ENCODE results near the gene PCNA. TPM values are rescaled to one million over a fixed set of nuclear protein-coding genes. Genes with fewer than 3 reads are reported as not detected.

Gene PCNA
- total and polyA plus RNA-seq, 10 of the 15 experiments (the other 5 are each of a cell fraction or from before 2014, with no cell fraction given) = 389 to 694 (median 540) TPM

- no peak overlapping the region for H3K27ac ChIP-seq (ENCODE audit: control insufficient read depth, insufficient read depth)
- RAD21 ChIA-PET (ENCODE audit: unreplicated experiment) = no interaction called here
- H4K20me1 ChIP-seq (ENCODE audit: control insufficient read depth, insufficient read depth) = no peaks in the 10 kb centered on the region
- no peak overlapping the region for H3K4me3 ChIP-seq
- DNase-seq (ENCODE audit: low read depth, low spot score) = no peak
- in situ Hi-C loops (cut with MboI) (no loop called here), intact Hi-C loops (cut with micrococcal nuclease; ENCODE audit: unreplicated experiment) (no loop called here)
- H3K9me3 ChIP-seq (replicated peaks; ENCODE audit: control insufficient read depth, insufficient read depth, low read length) = no peaks in the 10 kb centered on the region
- CTCF ChIA-PET = interaction anchor here (1.8 to 2.3 kb wide), 2 partner anchors 9 to 34 kb away, joined by 7 to 8 read pairs; no protein-coding TSS in a partner anchor
- no peaks in the 10 kb centered on the region for H3K4me1 ChIP-seq (ENCODE audit: control insufficient read depth, insufficient read depth, low read length)
- no peaks in the 10 kb centered on the region for H3K79me2 ChIP-seq (ENCODE audit: control insufficient read depth, insufficient read depth, low read length)
- SMC1A ChIA-PET (ENCODE audit: uncharacterized antibody, unreplicated experiment) = interaction anchor here (1.4 to 3.0 kb wide), 4 partner anchors 8 to 35 kb away, joined by 3 to 12 read pairs (median 6); no protein-coding TSS in a partner anchor
- FAIRE-seq = no peak
- POLR2A ChIA-PET = no interaction called here
- H3K9ac ChIP-seq (ENCODE audit: control insufficient read depth, insufficient read depth, low read length) = no peak overlapping the region
- H2AFZ ChIP-seq (ENCODE audit: control insufficient read depth, low read depth, low read length) = no peak overlapping the region
- WGBS (ENCODE audit: insufficient coverage, insufficient replicate concordance, low lambda C conversion rate, missing lambda C conversion rate) = 54% methylated on average over 7 of the region's 7 CpGs
- ATAC-seq = no peak
- H3K36me3 ChIP-seq (ENCODE audit: control insufficient read depth in 2 of 2, insufficient read depth in 2 of 2, low read length in 1 of 2) = no peaks in the 10 kb centered on the region
- no TSS peak for BruUV-seq (replicated peaks)
- peaks cover 0 to 4% of the 10 kb centered on the region in 2 experiments; a peak in 1 of 4 replicates for H3K27me3 ChIP-seq (replicated peaks in 1 of 2; ENCODE audit: control insufficient read depth in 2 of 2, insufficient read depth in 2 of 2, low read length in 1 of 2)
- H3K4me2 ChIP-seq (ENCODE audit: control insufficient read depth, insufficient read depth) = no peak overlapping the region
- TF ChIP-seq MEF2B (IDR thresholded peaks at IDR 0.05; ENCODE audit: partially characterized antibody, poor library complexity, severe bottlenecking) (no peak), HDAC2 (IDR thresholded peaks at IDR 0.05) (no peak), CEBPB (IDR thresholded peaks at IDR 0.05; ENCODE audit: borderline replicate concordance in 1 of 2, low read depth in 2 of 2, low read length in 2 of 2) (no peak), NR2C1 (IDR thresholded peaks at IDR 0.05) (no peak), MTA2 (IDR thresholded peaks at IDR 0.05; ENCODE audit: low read depth) (no peak), ESRRA (IDR thresholded peaks at IDR 0.05; ENCODE audit: low read length) (no peak), NR2F1 (conservative IDR thresholded peaks at IDR 0.05) (no peak), EGR1 (IDR thresholded peaks at IDR 0.05; ENCODE audit: borderline replicate concordance in 1 of 2, low read depth in 2 of 2, low read length in 2 of 2) (no peak), E2F8 (IDR thresholded peaks at IDR 0.05; ENCODE audit: low read depth, partially characterized antibody) (no peak), MYC (IDR thresholded peaks at IDR 0.05; ENCODE audit: insufficient read depth, insufficient read length, insufficient replicate concordance, low read length, severe bottlenecking) (no peak), NFYA (IDR thresholded peaks at IDR 0.05; ENCODE audit: borderline replicate concordance, low read depth, low read length) (no peak), RAD51 (IDR thresholded peaks at IDR 0.05) (no peak), POLR2A (IDR thresholded peaks at IDR 0.05; ENCODE audit: low read depth, low read length) (no peak)
- TF ChIP-seq, protein P1, sequence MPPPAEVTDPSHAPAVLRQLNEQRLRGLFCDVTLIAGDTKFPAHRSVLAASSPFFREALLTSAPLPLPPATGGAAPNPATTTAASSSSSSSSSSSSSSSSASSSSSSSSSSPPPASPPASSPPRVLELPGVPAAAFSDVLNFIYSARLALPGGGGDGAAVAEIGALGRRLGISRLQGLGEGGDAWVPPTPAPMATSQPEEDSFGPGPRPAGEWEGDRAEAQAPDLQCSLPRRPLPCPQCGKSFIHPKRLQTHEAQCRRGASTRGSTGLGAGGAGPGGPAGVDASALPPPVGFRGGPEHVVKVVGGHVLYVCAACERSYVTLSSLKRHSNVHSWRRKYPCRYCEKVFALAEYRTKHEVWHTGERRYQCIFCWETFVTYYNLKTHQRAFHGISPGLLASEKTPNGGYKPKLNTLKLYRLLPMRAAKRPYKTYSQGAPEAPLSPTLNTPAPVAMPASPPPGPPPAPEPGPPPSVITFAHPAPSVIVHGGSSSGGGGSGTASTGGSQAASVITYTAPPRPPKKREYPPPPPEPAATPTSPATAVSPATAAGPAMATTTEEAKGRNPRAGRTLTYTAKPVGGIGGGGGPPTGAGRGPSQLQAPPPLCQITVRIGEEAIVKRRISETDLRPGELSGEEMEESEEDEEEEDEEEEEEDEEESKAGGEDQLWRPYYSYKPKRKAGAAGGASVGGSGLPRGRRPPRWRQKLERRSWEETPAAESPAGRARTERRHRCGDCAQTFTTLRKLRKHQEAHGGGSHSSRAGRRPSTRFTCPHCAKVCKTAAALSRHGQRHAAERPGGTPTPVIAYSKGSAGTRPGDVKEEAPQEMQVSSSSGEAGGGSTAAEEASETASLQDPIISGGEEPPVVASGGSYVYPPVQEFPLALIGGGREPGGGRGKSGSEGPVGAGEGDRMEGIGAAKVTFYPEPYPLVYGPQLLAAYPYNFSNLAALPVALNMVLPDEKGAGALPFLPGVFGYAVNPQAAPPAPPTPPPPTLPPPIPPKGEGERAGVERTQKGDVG (CRISPR knock-in tag; IDR thresholded peaks at IDR 0.05) = no peak
- TF ChIP-seq, protein P2, sequence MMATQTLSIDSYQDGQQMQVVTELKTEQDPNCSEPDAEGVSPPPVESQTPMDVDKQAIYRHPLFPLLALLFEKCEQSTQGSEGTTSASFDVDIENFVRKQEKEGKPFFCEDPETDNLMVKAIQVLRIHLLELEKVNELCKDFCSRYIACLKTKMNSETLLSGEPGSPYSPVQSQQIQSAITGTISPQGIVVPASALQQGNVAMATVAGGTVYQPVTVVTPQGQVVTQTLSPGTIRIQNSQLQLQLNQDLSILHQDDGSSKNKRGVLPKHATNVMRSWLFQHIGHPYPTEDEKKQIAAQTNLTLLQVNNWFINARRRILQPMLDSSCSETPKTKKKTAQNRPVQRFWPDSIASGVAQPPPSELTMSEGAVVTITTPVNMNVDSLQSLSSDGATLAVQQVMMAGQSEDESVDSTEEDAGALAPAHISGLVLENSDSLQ (IDR thresholded peaks at IDR 0.05) = no peak
Observed at GRCh38 chr20:5065166-5065878, 54.4 kb downstream of the PCNA start.
